HG03558 (cell line): ENCODE results near the gene CWF19L1.

Source experiments
- ATAC-seq: cut with Tn5 transposase; IDR thresholded peaks from one replicate; pipeline ENCODE4 v1.9.1; 2021; ENCODE audit warnings: moderate number of reproducible peaks; ENCODE audit not compliant: unreplicated experiment; ENCODE audit errors: extremely low read depth

The CWF19L1 gene

DNA sequence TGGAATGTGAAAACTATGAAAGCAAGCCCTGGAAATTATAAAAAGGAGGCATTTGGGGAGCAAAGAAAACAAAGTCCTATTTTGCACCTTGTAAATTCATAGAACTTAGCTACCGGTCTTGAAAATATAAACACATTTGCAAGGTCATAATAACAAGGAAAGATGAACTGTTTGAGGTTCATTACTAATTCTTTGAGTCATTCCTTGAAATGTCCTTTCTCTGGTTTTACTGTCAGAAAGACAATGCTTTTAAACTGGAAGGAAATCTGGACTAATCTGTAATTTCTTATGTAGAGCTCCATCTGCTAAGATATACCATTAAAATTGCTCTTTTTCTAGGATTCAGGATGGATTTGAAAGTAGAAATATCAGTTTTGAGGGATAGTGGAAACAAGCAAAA, 83.0 kb downstream of the CWF19L1 start:
- ATAC-seq: no peak

DNA sequence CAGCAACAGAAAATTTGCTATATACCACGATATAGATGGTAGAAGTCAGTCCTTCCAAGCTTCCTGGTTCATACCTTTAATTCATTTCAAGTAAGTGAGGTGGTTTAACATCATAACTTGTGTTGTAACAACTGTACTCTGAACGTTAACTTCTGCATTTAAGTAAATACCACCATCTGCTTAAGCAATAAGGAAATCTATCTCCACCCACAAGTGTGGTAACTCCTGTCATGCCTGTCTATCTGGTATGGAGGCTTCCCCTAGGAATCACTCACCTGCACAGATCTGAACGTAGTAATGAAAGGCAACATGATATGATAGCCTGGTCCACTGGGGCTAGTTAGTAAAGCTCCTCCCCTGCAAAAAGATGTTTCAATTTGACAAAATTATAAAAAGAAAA, 84.0 kb downstream of the CWF19L1 start:
- ATAC-seq: no peak

DNA sequence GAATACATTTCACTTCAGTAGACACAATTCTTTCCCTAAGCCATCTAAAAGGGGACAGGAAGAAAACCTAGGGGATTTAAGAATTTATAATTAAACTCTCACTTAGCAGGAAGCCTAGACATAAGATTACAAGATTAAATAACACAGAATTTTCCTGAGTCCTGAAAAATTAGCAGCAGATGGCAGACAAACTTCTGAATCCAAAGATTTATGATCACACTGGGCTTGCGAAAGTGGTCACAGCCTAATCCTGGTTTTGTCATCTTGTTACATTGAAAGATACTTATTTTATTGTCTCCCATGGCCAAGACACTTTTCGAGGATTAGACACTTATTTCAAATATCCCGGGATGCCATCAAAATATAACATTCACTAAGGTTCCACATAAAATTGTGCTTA, 84.5 kb downstream of the CWF19L1 start:
- ATAC-seq: no peak
